Mesothelial cell of epicardium (in vitro differentiated cells): ENCODE data around the gene RHBDD2. TPM values are rescaled to one million over a fixed set of nuclear protein-coding genes. Genes with fewer than 3 reads are reported as not detected.

Source experiments
- DNase-seq, 2 experiments: peaks; one replicate each; pipeline ENCODE4 v3.0.0; 2021; ENCODE audit warnings: low spot score in 2 of 2; ENCODE audit not compliant: unreplicated experiment in 2 of 2
- H3K27ac Mint-ChIP-seq: 2 replicates; pipeline ENCODE4 v1.8.0; 2021; ENCODE audit warnings: mixed read lengths
- H3K27me3 Mint-ChIP-seq: 2 replicates; pipeline ENCODE4 v1.8.0; 2021; ENCODE audit warnings: low read depth, mixed read lengths
- H3K36me3 Mint-ChIP-seq: 2 replicates; pipeline ENCODE4 v1.8.0; 2021; ENCODE audit warnings: mixed read lengths
- H3K4me1 Mint-ChIP-seq: 2 replicates; pipeline ENCODE4 v1.8.0; 2021; ENCODE audit warnings: mixed read lengths
- H3K4me3 Mint-ChIP-seq: 2 replicates; pipeline ENCODE4 v1.8.0; 2021; ENCODE audit warnings: mild to moderate bottlenecking, moderate library complexity, mixed read lengths
- H3K9me3 Mint-ChIP-seq: 2 replicates; pipeline ENCODE4 v1.8.0; 2021; ENCODE audit warnings: mixed read lengths
- CTCF ChIP-seq: fragments of 200-600 bp; sonication (generic); IDR thresholded peaks from one replicate; pipeline ENCODE4 v1.5.0; 2021; ENCODE audit warnings: antibody characterized with exemption; ENCODE audit not compliant: unreplicated experiment
- microRNA-seq: library from miRNA; unstranded; fragments of <30 nt; microRNA quantifications from one replicate; pipeline ENCODE4 v1.2.0, GENCODE V29; 2021; ENCODE audit warnings: inconsistent platforms, mixed read lengths
- total RNA-seq: library from RNA; stranded (reverse); gene quantifications from 3 replicates; pipeline ENCODE4 v1.2.1, GENCODE V29; 2021

RHBDD2 gene
- total RNA-seq, 1 donor from 2014 or later, result 52.5 TPM

- H3K4me1 Mint-ChIP-seq, result peaks cover 8% of the 10 kb centered on the region
- peak overlapping the region; percentile 59 for H3K27ac Mint-ChIP-seq
- no peaks in the 10 kb centered on the region for H3K9me3 Mint-ChIP-seq
- no peaks in the 10 kb centered on the region for H3K27me3 Mint-ChIP-seq
- H3K4me3 Mint-ChIP-seq, result no peak overlapping the region
- peaks cover 6% of the 10 kb centered on the region for H3K36me3 Mint-ChIP-seq
- DNase-seq, result no peak
- TF ChIP-seq CTCF, result no peak
Observed at GRCh38 chr7:75925717-75926435, 47.0 kb downstream of the RHBDD2 start.

- Mint-ChIP-seq H3K9me3 (peaks cover 3% of the 10 kb centered on the region), H3K27me3 (no peaks in the 10 kb centered on the region), H3K36me3 (peaks cover 8% of the 10 kb centered on the region), H3K27ac (no peak overlapping the region), H3K4me1 (peaks cover 4% of the 10 kb centered on the region), H3K4me3 (no peak overlapping the region)
- no peak for DNase-seq
- TF ChIP-seq CTCF, result no peak
Observed at GRCh38 chr7:75928568-75928914, 49.7 kb downstream of the RHBDD2 start.

- Mint-ChIP-seq H3K4me1 (peaks cover 10% of the 10 kb centered on the region), H3K9me3 (peaks cover 14% of the 10 kb centered on the region), H3K27me3 (no peaks in the 10 kb centered on the region), H3K4me3 (no peak overlapping the region), H3K36me3 (peaks cover 15% of the 10 kb centered on the region), H3K27ac (peak overlapping the region; percentile 40)
- TF ChIP-seq CTCF, result no peak
- DNase-seq, result no peak
Observed at GRCh38 chr7:75931680-75932079, 52.8 kb downstream of the RHBDD2 start.

DNA sequence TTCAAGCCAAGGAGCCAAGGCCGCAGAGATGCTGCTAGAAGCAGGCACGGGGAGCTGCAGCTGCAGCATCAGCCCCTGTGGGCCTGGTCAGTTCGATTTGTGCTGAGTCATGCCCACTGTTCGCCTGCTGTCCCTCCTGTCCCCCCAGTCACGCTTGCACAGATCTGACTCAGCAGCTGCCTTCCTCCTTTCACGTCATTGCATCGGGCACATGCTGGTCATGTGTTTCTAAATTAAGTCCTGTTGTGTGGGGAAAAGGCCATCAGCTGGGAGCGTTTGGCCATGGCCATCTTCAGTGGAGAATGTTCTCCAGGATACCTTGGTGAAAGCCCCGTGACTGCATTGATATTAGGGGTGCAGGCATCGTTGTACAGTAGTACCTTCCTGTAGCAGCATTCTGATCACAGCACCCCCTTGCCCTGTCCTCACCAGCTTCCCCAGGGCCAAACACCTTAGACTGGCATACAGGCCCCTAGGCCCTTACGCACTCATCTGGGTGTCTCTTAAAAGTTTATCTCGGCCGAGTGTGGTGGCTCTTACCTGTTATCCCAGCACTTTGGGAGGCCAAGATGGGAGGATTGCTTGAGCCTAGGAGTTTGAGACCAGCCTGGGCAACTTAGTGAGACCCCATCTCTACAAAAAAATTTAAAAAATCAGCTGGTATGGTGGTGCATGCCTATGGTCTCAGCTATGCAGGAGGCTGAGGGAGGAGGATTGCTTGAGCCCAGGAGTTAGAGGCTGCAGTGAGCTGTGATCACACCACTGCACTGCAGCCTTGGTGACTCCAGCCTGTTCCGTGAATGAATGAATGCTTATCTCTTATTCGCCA is 59.3 kb downstream of the RHBDD2 start:
- DNase-seq, result no peak
- peaks cover 12% of the 10 kb centered on the region for H3K36me3 Mint-ChIP-seq
- no peak overlapping the region for H3K27ac Mint-ChIP-seq
- no peak for TF ChIP-seq CTCF
- no peak overlapping the region for H3K4me3 Mint-ChIP-seq
- H3K27me3 Mint-ChIP-seq, result no peaks in the 10 kb centered on the region
- peaks cover 11% of the 10 kb centered on the region for H3K9me3 Mint-ChIP-seq
- H3K4me1 Mint-ChIP-seq, result peaks cover 6% of the 10 kb centered on the region

Small RNA genes within 50 kb of the gene (microRNA-seq; reads per million reads assigned to microRNA genes)
- gene MIR4651, result not detected

Other genes starting within 250 kb of the RHBDD2 start
- 30.9 to 33.9 TPM (median 31.5 TPM) in 3 replicates for gene HIP1, start 140.1 kb upstream of the RHBDD2 start, total RNA-seq
- gene CCL26, start 106.8 kb upstream of the RHBDD2 start, total RNA-seq, result not detected in 3 replicates
- gene CCL24, start 65.2 kb upstream of the RHBDD2 start, total RNA-seq, result not detected in 3 replicates
- 78.5 to 88.6 TPM (median 81.3 TPM) in 3 replicates for gene POR, start 36.1 kb downstream of the RHBDD2 start, total RNA-seq
- 13.8 to 21.2 TPM (median 17.8 TPM) in 3 replicates for gene TMEM120A, start 115.6 kb downstream of the RHBDD2 start, total RNA-seq
- 35.3 to 40.7 TPM (median 39.9 TPM) in 3 replicates for gene STYXL1, start 169.0 kb downstream of the RHBDD2 start, total RNA-seq
- gene MDH2, start 169.1 kb downstream of the RHBDD2 start, total RNA-seq, result 133 to 142 TPM (median 137 TPM) in 3 replicates